ENCODE measurements around the gene HEATR1.

The HEATR1 gene

DNA sequence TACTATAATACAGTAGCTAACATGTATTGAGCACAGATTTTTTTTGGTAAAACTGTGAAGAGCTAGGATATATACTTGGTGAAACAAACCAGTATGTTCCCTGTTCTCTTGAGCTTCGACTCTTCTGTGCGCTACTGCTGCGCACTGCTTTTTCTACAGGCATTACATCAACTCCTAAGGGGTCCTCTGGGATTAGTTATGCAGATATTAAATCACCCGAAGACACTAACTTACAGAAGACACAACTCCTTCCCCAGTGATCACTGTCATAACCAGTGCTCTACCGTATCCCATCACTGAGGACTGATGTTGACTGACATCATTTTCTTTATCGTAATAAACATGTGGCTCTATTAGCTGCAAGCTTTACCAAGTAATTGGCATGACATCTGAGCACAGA is 55.9 kb downstream of the HEATR1 start:
- no peak for DNase-seq (ENCODE audit: low read depth, low spot score)
- no peak overlapping the region for H3K4me3 ChIP-seq (ENCODE audit: low read depth, low read length)
- CTCF ChIA-PET = interaction anchor here (0.7 to 1.1 kb wide), 3 partner anchors 26 to 444 kb away, joined by 3 read pairs; no protein-coding TSS in a partner anchor
- POLR2A ChIA-PET = no interaction called here
- TF ChIP-seq, protein P1, sequence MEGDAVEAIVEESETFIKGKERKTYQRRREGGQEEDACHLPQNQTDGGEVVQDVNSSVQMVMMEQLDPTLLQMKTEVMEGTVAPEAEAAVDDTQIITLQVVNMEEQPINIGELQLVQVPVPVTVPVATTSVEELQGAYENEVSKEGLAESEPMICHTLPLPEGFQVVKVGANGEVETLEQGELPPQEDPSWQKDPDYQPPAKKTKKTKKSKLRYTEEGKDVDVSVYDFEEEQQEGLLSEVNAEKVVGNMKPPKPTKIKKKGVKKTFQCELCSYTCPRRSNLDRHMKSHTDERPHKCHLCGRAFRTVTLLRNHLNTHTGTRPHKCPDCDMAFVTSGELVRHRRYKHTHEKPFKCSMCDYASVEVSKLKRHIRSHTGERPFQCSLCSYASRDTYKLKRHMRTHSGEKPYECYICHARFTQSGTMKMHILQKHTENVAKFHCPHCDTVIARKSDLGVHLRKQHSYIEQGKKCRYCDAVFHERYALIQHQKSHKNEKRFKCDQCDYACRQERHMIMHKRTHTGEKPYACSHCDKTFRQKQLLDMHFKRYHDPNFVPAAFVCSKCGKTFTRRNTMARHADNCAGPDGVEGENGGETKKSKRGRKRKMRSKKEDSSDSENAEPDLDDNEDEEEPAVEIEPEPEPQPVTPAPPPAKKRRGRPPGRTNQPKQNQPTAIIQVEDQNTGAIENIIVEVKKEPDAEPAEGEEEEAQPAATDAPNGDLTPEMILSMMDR (IDR thresholded peaks at IDR 0.05; ENCODE audit: insufficient read depth, low read length, missing control alignments) = no peak

DNA sequence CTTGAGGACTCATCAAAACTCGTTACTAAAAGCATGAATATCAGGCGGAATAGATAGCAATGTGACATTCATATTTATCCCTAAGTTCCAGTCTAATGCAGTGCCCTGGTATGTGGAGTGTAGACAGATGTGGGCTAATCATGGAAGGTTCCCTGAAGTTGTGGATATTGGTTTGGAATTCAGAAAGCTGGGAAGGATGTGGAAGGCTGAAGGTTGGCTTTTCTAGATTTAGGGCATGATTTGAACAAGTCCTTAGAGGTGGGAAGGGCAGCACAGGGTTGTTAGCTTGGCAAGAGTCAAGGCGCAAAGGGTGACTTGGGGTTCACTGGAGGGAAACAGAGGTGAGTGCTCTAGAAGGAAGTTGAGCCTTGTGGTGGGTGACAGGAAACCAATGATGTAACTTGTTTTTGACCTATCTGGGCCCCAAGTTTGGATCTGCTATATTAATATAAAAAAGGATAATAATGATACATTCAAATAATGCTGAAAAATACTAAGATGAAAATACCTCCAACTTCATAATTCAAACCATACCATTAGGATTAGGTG is 58.6 kb downstream of the HEATR1 start:
- H3K4me3 ChIP-seq (ENCODE audit: low read depth, low read length) = no peak overlapping the region
- TF ChIP-seq, protein P1 (IDR thresholded peaks at IDR 0.05; ENCODE audit: insufficient read depth, low read length, missing control alignments) = no peak
- ChIA-PET POLR2A (no interaction called here), CTCF (interaction anchor here (0.6 to 1.3 kb wide), 2 partner anchors 11 to 438 kb away, joined by 3 to 4 read pairs; no protein-coding TSS in a partner anchor)
- DNase-seq (ENCODE audit: low read depth, low spot score) = no peak

DNA sequence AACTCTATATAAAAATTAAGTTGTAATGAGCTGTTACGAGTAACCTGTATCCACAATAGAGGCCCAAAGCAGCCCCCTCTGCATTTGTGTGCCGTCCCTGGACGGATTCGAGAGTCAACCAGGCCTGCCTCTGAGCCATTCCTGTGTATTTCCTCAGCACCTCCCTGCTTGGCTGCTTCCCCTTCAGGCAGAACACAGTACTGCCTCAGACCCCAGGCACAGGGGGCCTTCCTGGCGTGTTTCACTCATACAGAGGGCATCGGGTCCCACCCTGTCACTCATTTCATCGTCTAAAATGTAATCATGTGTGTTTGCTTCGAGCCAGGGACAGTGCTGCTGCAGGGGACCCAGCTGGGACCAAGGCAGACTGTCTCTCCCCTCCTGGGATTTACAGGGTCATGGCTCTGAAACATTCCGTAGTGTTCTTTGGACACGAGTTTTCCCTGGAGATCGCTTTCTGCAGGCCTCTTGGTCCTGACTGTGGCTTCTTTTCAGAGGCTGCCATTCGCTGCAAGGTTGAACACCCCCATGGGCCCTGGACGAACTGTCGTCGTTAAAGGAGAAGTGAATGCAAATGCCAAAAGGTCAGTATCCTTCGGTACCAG is 61.1 kb downstream of the HEATR1 start:
- DNase-seq (ENCODE audit: low read depth, low spot score) = no peak
- ChIA-PET CTCF (interaction anchor here (1.5 to 2.2 kb wide), 2 partner anchors 12 to 439 kb away, joined by 3 to 10 read pairs; no protein-coding TSS in a partner anchor), POLR2A (no interaction called here)
- TF ChIP-seq, protein P1 (IDR thresholded peaks at IDR 0.05; ENCODE audit: insufficient read depth, low read length, missing control alignments) = peak; percentile 7
- no peak overlapping the region for H3K4me3 ChIP-seq (ENCODE audit: low read depth, low read length)

DNA sequence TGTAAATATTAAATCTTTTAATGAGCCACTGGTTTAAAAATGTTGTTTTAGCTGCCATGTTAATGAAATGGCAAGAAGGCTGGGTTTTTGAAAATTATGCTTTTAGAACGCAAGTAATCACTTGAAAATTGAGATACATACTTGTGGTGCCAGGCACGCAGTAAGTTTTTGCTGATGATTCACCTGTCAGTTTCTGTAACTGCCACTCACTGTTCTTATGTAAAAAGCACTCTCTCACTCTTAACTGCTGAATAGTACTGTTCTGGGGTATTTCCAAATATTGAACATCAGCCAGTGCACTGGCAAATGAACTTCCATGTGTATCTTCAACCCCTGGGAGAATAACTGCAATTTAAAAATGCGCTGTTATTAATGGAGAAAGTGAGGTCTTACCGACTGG is 62.6 kb downstream of the HEATR1 start:
- no peak for DNase-seq (ENCODE audit: low read depth, low spot score)
- CTCF ChIA-PET = interaction anchor here (1.1 kb wide), 1 partner anchor 11 kb away, joined by 3 read pairs; no protein-coding TSS in a partner anchor
- TF ChIP-seq, protein P1 (IDR thresholded peaks at IDR 0.05; ENCODE audit: insufficient read depth, low read length, missing control alignments) = no peak
- no peak overlapping the region for H3K4me3 ChIP-seq (ENCODE audit: low read depth, low read length)
- POLR2A ChIA-PET = no interaction called here

DNA sequence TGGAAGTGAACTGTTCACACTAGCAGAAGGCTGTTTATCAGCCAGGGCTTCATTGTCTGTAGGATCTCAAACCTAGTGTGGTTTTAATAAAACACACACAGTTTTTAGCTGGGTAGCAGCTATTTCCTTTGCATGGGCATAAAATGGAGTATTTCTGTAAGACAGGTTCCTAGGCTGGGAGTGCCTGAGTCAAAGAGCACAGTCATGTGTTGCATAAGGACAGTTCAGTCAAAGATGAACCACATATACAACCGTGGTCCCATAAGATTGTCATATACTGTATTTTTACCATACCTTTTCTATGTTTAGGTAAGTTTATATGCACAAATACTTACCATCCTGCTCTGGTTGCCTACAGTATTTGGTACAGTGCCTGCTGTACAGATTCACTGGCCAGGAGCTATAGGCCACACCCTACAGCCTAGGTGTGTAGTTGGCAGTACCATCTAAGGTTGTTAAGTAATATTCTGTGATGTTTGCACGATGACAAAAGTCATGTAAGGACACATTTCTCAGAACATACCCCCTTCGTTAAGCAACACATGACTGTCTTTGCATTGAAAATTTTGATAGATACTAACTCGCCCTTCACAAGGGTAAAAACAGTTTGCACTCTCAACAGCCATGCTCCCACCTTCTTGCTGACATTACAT is 63.4 kb downstream of the HEATR1 start:
- ChIA-PET CTCF (interaction anchor here (1.0 to 1.1 kb wide), 2 partner anchors 10 to 437 kb away, joined by 3 read pairs; no protein-coding TSS in a partner anchor), POLR2A (no interaction called here)
- no peak overlapping the region for H3K4me3 ChIP-seq (ENCODE audit: low read depth, low read length)
- no peak for DNase-seq (ENCODE audit: low read depth, low spot score)
- TF ChIP-seq, protein P1 (IDR thresholded peaks at IDR 0.05; ENCODE audit: insufficient read depth, low read length, missing control alignments) = no peak

DNA sequence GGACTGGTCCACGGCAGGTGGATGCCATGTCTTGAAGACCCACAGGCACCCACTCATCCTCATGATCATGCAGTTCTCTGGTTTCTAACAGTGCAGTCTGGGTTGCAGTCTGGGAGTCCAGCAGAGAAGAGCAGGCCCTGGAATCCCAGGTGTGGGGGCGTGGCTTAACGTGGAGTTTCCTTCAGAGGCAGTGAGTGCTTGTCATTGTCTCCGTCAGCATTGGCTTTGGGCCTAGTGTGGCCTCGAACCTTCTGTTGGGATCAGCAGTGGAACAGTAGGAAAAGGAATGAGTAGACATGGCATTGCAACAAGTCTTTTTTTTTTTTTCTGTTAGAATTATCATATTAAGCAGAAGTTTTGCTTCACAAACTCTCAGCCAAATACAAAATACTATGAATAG is 67.8 kb downstream of the HEATR1 start:
- TF ChIP-seq, protein P1 (IDR thresholded peaks at IDR 0.05; ENCODE audit: insufficient read depth, low read length, missing control alignments) = no peak
- no peak for DNase-seq (ENCODE audit: low read depth, low spot score)
- CTCF ChIA-PET = no interaction called here
- POLR2A ChIA-PET = no interaction called here
- no peak overlapping the region for H3K4me3 ChIP-seq (ENCODE audit: low read depth, low read length)
